Ishikawa (cell line): Measurements from ENCODE around the gene S100G.

Source experiments
- CEBPB ChIP-seq: IDR thresholded peaks from 2 replicates; pipeline ENCODE4 v1.6.1; 2012
- CREB1 ChIP-seq: IDR thresholded peaks from 2 replicates; pipeline ENCODE4 v1.6.1; 2012; ENCODE audit warnings: low read depth
- EGR1 ChIP-seq: IDR thresholded peaks from 2 replicates; pipeline ENCODE4 v1.6.1; 2012
- EP300 ChIP-seq: IDR thresholded peaks from 2 replicates; pipeline ENCODE4 v1.6.1; 2012; ENCODE audit warnings: borderline replicate concordance
- FOXM1 ChIP-seq: IDR thresholded peaks from 2 replicates; pipeline ENCODE4 v1.6.1; 2012; ENCODE audit warnings: low read depth, borderline replicate concordance
- MAX ChIP-seq: IDR thresholded peaks from 2 replicates; pipeline ENCODE4 v1.6.1; 2012
- RAD21 ChIP-seq: IDR thresholded peaks from 2 replicates; pipeline ENCODE4 v1.6.1; 2012; ENCODE audit warnings: low read depth
- REST ChIP-seq: IDR thresholded peaks from 2 replicates; pipeline ENCODE4 v1.6.1; 2012; ENCODE audit warnings: low read depth, mild to moderate bottlenecking
- TAF1 ChIP-seq: IDR thresholded peaks from 2 replicates; pipeline ENCODE4 v1.6.1; 2012; ENCODE audit warnings: low read depth, mild to moderate bottlenecking
- TCF12 ChIP-seq: IDR thresholded peaks from 2 replicates; pipeline ENCODE4 v1.6.1; 2012; ENCODE audit warnings: low read depth
- YY1 ChIP-seq: IDR thresholded peaks from 2 replicates; pipeline ENCODE4 v1.6.1; 2012; ENCODE audit warnings: low read depth
- ZBTB7A ChIP-seq: IDR thresholded peaks from 2 replicates; pipeline ENCODE4 v1.6.1; 2012; ENCODE audit warnings: low read depth

DNA sequence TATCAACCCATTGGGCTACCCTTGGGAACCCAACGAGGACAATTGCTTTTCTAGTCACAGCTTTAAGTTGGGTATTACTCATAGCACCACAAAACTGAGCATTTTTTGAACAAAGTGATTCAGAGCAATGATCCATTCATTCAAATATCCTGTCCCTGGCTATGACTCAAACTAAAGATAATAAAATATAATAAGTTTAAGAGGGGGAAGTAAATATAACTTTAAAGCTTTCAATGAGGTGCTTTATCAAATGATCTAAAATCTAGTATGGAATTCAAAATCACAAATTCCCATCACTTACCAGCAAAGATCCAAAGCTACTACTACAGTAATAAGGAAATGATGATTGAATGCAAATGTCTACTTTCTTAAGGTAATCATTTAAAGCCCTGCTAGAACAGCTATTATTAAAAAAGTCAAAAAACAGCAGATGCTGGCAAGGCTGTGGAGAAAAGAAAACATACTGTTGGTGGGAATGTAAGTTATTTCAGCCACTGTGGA is 39.8 kb upstream of the S100G start:
- TF ChIP-seq MAX (no peak), REST (no peak), FOXM1 (no peak), RAD21 (no peak), CEBPB (no peak), ZBTB7A (no peak), TAF1 (no peak), TCF12 (no peak), EP300 (no peak), YY1 (no peak), EGR1 (no peak), CREB1 (no peak)
